HK-2 (cell line): Measurements from ENCODE around the gene GRIK2.

Source experiments
- DNase-seq: peaks from one replicate; pipeline ENCODE4 v3.0.0-alpha.2; 2018; ENCODE audit not compliant: unreplicated experiment

The GRIK2 gene

DNA sequence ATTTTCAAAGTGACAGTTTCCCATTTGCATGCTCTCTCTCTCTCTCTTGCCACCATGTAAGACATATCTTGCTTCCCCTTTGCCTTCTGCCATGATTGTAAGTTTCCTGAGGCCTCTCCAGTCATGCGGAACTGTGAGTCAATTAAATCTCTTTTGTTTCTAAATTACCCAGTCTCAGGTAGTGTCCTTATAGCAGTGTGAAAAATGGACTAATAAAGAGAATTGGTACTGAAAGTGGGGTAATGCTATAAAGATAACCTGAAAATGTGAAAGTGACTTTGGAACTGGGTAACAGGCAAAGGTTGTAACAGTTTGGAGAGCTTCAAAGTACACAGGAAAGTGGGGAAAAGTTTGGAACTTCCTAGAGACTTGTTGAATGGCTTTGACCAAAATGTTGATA is 389.8 kb downstream of the GRIK2 start:
- DNase-seq = no peak

DNA sequence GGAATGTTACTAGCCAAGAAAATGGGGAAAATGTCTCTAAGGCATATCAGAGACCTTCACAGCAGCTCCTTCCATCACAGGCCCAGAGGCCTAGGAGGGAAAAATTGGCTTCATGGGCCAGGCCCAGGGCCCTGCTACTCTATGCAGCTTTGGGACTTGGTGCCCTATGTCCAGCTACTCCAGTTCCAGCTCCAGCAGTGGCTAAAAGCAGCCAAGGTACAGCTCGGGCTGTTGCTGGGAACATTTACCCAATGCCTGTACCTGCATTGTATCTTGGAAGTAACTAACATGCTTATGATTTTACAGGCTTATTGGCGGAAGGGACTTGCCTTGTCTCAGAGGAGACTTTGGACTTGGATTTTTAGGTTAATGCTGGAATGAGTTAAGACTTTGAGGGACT is 390.6 kb downstream of the GRIK2 start:
- DNase-seq = no peak

DNA sequence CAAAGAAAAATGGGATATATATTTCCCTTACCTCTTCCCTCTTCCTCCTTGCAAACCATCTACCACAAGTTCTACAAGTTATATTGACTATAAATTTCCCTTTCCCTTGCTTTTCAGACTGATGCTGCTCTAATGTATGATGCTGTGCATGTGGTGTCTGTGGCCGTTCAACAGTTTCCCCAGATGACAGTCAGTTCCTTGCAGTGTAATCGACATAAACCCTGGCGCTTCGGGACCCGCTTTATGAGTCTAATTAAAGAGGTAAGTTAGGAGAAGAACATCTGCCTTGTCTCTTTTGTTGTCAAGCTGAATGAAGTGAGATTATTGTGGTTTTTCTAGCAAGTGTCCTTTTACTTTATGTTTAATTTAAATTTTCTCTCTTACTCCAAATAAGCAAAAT is 406.0 kb downstream of the GRIK2 start:
- no peak for DNase-seq

DNA sequence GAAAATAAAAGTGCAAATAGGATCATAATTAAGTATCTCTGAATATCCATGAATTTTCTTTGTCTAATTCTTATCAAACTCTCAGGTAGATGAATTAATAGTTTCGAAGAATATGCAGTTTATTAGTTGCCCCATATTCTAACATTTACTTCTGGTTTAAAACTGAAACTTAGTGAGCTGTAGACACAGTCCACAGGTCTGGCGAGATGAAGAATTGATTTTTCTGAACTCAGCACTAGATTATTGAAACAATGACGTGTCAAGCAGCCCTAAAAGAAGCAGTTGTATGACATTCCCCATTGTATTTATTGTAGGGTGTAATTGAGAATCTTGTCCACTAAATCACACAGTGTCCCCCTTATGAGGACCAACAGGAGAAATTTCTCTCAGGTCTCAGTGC is 407.1 kb downstream of the GRIK2 start:
- no peak for DNase-seq

DNA sequence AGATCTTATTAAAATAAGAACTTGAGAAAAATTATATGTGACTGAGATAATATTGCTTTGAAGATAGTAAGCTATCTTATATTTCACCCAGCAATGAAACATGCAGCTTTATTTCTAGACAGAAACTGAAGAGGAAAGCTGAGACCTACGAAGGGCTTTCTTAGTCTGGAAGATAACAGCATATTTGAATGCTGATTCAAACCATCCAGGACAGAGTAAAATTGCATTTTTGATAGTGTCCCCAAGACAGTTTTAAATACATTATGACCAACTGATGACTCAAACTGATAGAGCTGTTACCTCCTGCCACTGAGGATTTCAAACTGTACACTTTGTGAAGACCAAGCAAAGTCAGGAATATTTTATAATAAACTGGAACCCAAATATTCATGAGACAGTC is 409.6 kb downstream of the GRIK2 start:
- DNase-seq = no peak

GRCh38 chr6:101806241-101806640 is 412.7 kb downstream of the GRIK2 start:
- DNase-seq = no peak

GRCh38 chr6:101811108-101811507 is 417.6 kb downstream of the GRIK2 start:
- no peak for DNase-seq

DNA sequence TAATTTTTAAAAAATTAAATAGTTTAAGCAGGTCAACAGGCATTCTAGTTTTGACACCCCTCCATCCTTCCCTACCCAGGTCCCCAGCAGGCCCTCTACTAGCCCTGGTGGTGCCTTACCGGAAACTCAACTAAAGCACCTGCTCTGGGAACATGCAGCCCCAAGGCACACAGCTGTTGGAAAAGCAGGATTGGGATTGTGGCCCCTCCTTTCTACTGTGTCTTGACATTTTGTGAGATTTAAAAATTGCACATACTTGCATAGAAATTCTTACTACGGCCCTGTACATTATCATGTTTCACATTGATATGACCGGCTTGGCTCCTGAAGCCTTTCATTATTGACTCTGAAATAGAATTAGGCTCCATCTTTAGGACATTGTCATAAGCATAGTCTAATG is 423.2 kb downstream of the GRIK2 start:
- DNase-seq = no peak

DNA sequence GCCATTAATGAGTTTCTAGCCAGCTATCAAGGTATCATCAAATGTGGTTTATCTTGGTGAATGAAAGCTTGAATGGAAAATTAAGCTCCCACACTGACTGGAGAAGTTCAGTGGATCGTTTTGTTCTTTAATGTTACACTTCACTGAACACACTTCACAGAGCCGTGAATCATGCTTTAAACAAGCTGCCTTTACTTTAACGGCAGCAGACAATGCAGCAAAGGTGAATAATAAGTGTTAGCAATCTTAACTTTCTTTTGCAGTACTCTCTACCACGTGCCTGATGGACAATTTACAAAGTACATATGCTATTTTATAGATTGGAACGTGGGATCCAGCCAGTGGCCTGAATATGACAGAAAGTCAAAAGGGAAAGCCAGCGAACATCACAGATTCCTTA is 424.5 kb downstream of the GRIK2 start:
- peak; percentile 1 for DNase-seq

- no peak for DNase-seq
Observed at GRCh38 chr6:101824551-101825345, 431.2 kb downstream of the GRIK2 start.

- no peak for DNase-seq
Observed at GRCh38 chr6:101826269-101826668, 432.8 kb downstream of the GRIK2 start.

DNA sequence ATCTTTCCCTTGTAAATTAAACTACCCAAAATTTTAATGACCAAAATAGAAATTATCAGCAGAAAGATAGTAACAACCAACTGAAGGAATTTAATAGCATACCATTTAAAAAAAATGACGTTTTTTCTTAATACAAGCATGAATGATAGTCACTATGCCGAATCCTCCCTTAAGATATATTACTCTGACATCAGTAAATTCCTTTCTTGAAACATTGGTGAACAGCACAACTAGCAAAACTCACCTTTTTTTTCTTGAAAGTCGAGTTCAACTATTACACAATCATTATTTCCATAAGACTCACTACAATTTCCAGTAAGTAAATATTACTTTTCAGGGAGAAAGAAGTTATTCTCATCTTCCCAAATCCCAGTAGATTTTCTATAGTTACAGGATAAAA is 433.2 kb downstream of the GRIK2 start:
- no peak for DNase-seq

- DNase-seq = no peak
Observed at GRCh38 chr6:101830501-101831031, 437.1 kb downstream of the GRIK2 start.

DNA sequence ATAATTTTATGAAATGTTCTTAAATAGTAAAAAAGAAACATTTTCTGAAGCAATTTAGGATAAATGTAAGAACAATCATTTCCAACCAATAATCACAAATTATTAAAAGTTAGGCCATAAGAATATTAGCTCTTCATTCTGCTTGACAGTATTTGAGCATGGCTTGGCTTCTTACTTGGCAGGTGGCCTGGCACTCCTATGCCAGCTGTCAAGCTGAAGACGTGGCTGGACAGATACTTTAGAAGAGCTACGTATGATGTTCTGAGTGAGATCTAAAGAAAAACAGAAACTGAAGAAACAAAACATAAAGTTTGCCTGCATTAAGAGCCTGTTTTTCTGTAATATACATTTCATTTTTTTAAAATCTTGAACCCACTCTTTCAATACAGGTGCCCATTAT is 438.9 kb downstream of the GRIK2 start:
- DNase-seq = no peak

DNA sequence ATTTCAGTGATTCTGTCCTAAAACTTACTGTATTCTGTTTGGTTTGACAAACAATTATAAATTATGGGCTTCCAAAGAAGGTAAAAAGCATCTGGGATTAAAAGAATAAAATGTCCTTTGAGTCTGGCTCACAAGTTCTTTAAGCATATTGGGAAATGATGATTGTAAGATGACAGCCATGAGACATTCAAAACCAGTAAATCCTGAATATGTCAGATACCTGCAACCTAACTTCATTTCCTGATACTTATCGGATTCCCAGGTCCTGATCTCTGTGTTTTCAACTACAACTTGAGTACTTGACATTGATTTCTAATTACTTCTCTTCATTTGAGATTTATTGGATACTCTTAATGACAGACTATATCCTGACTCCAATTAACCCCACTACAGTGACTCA is 446.6 kb downstream of the GRIK2 start:
- DNase-seq = no peak

DNA sequence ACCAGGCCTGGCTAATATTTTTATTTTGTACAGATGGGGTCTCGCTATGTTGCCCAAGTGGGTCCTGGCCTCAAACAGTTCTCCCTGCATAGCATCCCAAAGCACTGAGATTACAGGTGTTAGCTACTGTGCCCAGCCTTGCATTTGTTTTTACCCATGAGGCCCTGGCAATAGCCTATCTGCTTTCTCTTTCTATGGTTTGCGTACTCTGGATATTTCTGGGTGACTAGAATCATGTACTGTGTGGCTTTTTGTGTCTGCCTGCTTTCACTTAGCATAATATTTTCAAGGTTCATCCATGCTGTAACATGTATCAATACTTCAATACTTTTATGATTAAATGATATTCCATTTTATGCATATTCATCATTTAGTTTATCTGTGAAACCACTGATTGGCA is 451.7 kb downstream of the GRIK2 start:
- DNase-seq = no peak

DNA sequence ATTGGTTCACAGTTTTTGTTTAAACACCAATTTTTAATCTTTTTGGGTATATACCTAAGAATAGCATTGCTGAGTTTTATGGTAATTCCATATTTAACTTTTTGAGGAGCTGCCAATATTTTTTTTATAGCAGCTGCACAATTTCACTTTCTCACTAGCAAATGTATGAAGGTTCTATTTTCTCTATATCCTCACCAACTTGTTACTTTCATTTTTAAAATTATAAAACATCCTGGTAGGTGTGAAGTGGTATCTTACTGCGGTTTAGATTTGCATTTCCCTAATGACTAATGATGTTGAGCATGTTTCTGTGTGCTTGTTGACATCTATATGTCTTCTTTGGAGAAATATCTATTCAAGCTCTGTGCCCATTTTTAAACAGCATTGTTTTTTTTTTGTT is 452.1 kb downstream of the GRIK2 start:
- no peak for DNase-seq

GRCh38 chr6:101847690-101848089 is 454.2 kb downstream of the GRIK2 start:
- no peak for DNase-seq

- no peak for DNase-seq
Observed at GRCh38 chr6:101851911-101852310, 458.4 kb downstream of the GRIK2 start.

- DNase-seq = no peak
Observed at GRCh38 chr6:101853231-101854085, 459.9 kb downstream of the GRIK2 start.

DNA sequence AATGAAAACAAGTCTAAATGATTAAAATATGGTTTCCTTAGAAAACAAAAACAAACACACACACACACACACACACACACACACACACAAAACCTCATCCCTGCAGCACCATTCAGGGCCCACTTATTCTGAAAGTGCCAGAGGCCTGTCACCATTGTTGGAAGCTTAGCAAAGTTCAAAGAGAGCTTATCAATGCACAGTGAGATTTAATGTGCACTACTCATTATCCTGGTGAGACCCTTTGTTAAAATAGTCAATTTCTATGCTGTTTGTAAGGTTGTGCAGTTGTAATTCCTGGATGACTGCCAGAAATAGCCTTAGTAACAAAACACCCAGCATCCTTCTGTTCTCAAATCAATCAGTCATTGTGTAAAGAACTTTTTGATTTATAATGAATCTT is 482.9 kb downstream of the GRIK2 start:
- DNase-seq = no peak

DNA sequence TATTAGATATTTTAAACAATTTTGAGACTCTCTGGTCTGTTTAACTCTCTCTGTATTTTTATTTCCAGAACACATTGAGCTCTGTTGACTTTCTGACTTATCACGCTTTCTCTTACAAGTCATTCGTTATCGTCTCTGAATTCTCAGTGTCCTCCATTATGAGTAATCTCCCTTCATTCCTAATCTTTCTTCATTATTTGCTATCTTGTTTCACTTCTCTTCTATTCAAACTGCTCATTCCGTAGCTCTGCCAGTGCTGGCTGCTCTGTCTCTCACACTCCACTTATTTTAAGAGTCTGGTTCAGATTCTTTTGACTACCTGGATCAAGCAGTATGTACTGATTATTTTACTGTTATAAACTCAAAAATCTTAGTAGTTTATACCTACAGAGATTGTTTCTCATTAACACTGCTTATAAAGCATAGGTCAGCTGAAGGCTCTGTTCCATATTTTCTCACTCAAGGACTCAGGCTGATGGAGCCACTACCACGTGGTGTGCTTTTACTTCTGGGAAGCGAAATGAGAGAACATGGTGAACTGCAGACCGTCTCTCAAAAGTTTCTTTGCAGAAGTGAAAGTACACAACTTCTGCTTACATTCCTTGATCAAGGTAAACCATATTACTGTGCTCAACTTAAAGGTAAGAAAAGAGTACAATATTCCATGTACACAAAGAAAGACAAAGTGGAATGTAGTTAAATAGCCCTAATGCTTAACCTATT is 485.2 kb downstream of the GRIK2 start:
- no peak for DNase-seq
